Measurements from ENCODE around the gene DPP6. TPM values are rescaled to one million over a fixed set of nuclear protein-coding genes. Genes with fewer than 3 reads are reported as not detected.

Gene DPP6
- total and polyA plus RNA-seq, 9 of the 15 experiments (the other 6 are each of a cell fraction or from before 2014, with no cell fraction given): not detected

DNA sequence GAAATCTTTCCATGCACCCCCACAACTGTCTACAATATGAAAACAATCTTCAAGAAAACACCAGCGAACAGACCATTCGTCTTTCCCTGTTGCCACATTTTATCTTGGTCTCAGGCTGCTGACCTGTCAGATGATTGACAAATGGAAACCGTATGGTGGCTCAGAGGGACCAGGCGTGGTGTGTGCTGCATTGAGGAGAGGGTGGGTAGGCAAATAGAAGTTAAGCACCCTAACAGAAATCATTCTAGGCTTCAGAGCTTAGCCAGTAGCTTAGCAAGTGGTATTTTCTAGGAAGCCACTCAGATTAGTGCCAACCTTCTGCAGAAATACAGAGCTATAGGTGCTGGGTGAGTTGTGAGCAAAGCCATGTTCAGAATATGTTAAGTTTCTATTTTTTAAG lies 114.9 kb downstream of the DPP6 start:
- no peak overlapping the region for H2AFZ ChIP-seq (ENCODE audit: low read depth, low read length)
- no peak for ATAC-seq
- no peak for FAIRE-seq
- CTCF ChIA-PET (ENCODE audit: low intra/inter-chr PET ratio): no interaction called here
- H3K36me3 ChIP-seq (ENCODE audit: control insufficient read depth, insufficient read depth, low read length): no peaks in the 10 kb centered on the region
- H3K9me3 ChIP-seq (replicated peaks; ENCODE audit: control insufficient read depth, insufficient read depth, low read depth, low read length): no peaks in the 10 kb centered on the region
- no peak overlapping the region for H3K4me3 ChIP-seq
- no peaks in the 10 kb centered on the region for H3K79me2 ChIP-seq (ENCODE audit: control insufficient read depth, insufficient read depth, low read length)
- no peak overlapping the region for H3K9ac ChIP-seq (ENCODE audit: insufficient read depth in 1 of 2, low read depth in 2 of 2, low read length in 2 of 2)
- no peak overlapping the region for H3K27ac ChIP-seq (ENCODE audit: extremely low read depth, low read depth, low read length)
- 0% methylated on average over 2 of the region's 4 CpGs for WGBS (ENCODE audit: insufficient coverage, low coverage, missing lambda C conversion rate)
- DNase-seq (ENCODE audit: extremely low read depth in 1 of 4, low spot score in 3 of 4): no peak
- 0 out of 2 replicates have a peak, but pooled peaks cover 3% of the 10 kb centered on the region for H4K20me1 ChIP-seq (replicated peaks; ENCODE audit: control insufficient read depth, insufficient read depth, low read length)
- TF ChIP-seq, protein P1, sequence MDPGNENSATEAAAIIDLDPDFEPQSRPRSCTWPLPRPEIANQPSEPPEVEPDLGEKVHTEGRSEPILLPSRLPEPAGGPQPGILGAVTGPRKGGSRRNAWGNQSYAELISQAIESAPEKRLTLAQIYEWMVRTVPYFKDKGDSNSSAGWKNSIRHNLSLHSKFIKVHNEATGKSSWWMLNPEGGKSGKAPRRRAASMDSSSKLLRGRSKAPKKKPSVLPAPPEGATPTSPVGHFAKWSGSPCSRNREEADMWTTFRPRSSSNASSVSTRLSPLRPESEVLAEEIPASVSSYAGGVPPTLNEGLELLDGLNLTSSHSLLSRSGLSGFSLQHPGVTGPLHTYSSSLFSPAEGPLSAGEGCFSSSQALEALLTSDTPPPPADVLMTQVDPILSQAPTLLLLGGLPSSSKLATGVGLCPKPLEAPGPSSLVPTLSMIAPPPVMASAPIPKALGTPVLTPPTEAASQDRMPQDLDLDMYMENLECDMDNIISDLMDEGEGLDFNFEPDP (CRISPR knock-in tag; IDR thresholded peaks at IDR 0.05): no peak
- TF ChIP-seq, protein P2, sequence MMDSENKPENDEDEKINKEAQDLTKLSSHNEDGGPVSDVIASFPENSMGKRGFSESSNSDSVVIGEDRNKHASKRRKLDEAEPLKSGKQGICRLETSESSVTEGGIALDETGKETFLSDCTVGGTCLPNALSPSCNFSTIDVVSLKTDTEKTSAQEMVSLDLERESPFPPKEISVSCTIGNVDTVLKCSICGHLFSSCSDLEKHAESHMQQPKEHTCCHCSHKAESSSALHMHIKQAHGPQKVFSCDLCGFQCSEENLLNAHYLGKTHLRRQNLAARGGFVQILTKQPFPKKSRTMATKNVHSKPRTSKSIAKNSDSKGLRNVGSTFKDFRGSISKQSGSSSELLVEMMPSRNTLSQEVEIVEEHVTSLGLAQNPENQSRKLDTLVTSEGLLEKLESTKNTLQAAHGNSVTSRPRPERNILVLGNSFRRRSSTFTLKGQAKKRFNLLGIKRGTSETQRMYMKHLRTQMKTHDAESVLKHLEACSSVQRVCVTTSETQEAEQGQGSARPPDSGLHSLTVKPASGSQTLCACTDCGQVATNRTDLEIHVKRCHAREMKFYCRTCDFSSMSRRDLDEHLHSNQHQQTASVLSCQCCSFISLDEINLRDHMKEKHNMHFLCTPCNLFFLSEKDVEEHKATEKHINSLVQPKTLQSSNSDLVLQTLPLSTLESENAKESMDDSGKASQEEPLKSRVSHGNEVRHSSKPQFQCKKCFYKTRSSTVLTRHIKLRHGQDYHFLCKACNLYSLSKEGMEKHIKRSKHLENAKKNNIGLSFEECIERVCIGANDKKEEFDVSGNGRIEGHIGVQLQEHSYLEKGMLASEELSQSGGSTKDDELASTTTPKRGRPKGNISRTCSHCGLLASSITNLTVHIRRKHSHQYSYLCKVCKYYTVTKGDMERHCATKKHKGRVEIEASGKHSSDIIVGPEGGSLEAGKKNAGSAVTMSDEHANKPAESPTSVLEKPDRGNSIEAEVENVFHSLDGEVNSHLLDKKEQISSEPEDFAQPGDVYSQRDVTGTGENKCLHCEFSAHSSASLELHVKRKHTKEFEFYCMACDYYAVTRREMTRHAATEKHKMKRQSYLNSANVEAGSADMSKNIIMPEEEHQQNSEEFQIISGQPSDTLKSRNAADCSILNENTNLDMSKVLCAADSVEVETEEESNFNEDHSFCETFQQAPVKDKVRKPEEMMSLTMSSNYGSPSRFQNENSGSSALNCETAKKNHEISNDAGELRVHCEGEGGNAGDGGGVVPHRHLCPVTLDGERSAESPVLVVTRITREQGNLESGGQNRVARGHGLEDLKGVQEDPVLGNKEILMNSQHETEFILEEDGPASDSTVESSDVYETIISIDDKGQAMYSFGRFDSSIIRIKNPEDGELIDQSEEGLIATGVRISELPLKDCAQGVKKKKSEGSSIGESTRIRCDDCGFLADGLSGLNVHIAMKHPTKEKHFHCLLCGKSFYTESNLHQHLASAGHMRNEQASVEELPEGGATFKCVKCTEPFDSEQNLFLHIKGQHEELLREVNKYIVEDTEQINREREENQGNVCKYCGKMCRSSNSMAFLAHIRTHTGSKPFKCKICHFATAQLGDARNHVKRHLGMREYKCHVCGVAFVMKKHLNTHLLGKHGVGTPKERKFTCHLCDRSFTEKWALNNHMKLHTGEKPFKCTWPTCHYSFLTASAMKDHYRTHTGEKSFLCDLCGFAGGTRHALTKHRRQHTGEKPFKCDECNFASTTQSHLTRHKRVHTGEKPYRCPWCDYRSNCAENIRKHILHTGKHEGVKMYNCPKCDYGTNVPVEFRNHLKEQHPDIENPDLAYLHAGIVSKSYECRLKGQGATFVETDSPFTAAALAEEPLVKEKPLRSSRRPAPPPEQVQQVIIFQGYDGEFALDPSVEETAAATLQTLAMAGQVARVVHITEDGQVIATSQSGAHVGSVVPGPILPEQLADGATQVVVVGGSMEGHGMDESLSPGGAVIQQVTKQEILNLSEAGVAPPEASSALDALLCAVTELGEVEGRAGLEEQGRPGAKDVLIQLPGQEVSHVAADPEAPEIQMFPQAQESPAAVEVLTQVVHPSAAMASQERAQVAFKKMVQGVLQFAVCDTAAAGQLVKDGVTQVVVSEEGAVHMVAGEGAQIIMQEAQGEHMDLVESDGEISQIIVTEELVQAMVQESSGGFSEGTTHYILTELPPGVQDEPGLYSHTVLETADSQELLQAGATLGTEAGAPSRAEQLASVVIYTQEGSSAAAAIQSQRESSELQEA (IDR thresholded peaks at IDR 0.05; ENCODE audit: low read depth): peak; percentile 58; the same call in 1 of the 2 replicates
- TF ChIP-seq SMAD3 (CRISPR knock-in tag; conservative IDR thresholded peaks at IDR 0.05) (no peak), PBX2 (CRISPR knock-in tag; IDR thresholded peaks at IDR 0.05; ENCODE audit: low read depth) (no peak), PBX2 (tag; conservative IDR thresholded peaks at IDR 0.05; ENCODE audit: low read depth) (0 out of 2 replicates have a peak, but pooled peaks have one; percentile 17), RBM39 (optimal IDR thresholded peaks at IDR 0.05; ENCODE audit: low read depth, low read length) (no peak)
- in situ Hi-C loops (cut with MboI) (no loop called here), intact Hi-C loops (cut with micrococcal nuclease) (no loop called here)
- no peak overlapping the region for H3K4me2 ChIP-seq (ENCODE audit: insufficient read depth, low read length)
- H3K4me1 ChIP-seq (replicated peaks in 1 of 2; ENCODE audit: control insufficient read depth in 2 of 2, insufficient read depth in 2 of 2, low read length in 2 of 2): no peaks in the 10 kb centered on the region
- H3K9me1 ChIP-seq (ENCODE audit: control insufficient read depth, insufficient read depth, low read length): no peaks in the 10 kb centered on the region
- POLR2A ChIA-PET: no interaction called here
- no TSS peak for BruUV-seq (replicated peaks)
- H3K27me3 ChIP-seq (ENCODE audit: control insufficient read depth in 2 of 2, insufficient read depth in 2 of 2, low read length in 2 of 2): peaks cover 3 to 5% of the 10 kb centered on the region in 2 experiments; a peak in 1 of 5 replicates
